Activated CD4-positive, alpha-beta T cell treated with anti-CD3 and anti-CD28 coated beads, Interleukin-2, amount 50 U/mL, for 1 hour (primary cell): ENCODE measurements around the gene BCR.
"Not testable (repeated sequence)": the region's sequence is repeated elsewhere in the genome, so short reads cannot be mapped to it uniquely, and the experiment has no call there.

Experiments
- DNase-seq: peaks from one replicate; pipeline ENCODE4 v3.0.0-alpha.2; 2020

BCR gene

GRCh38 chr22:23180301-23180892, at the start of gene BCR:
BCR (plus strand) TSS chr22:23180509; CDS start chr22:23180961, 452 bp downstream.
- peak; percentile 66 for DNase-seq

- no peak for DNase-seq
Measured at GRCh38 chr22:23130697-23131096, 49.6 kb upstream of the BCR start.

GRCh38 chr22:23131931-23132330, 48.4 kb upstream of the BCR start:
- DNase-seq: no peak

GRCh38 chr22:23132376-23133091, 47.8 kb upstream of the BCR start:
- DNase-seq: no peak

GRCh38 chr22:23133922-23134321, 46.4 kb upstream of the BCR start:
- DNase-seq: no peak

GRCh38 chr22:23136991-23137390, 43.3 kb upstream of the BCR start:
- not testable (repeated sequence) for DNase-seq

GRCh38 chr22:23137468-23137867, 42.8 kb upstream of the BCR start:
- no peak for DNase-seq

GRCh38 chr22:23137905-23138561, 42.3 kb upstream of the BCR start:
- DNase-seq: peak; percentile 28

GRCh38 chr22:23138584-23139435, 41.5 kb upstream of the BCR start:
- no peak for DNase-seq

- DNase-seq: no peak
Measured at GRCh38 chr22:23140385-23140784, 39.9 kb upstream of the BCR start.

GRCh38 chr22:23142546-23143105, 37.7 kb upstream of the BCR start:
- DNase-seq: no peak

GRCh38 chr22:23143119-23143518, 37.2 kb upstream of the BCR start:
- DNase-seq: no peak

GRCh38 chr22:23144432-23144831, 35.9 kb upstream of the BCR start:
- DNase-seq: no peak

- DNase-seq: peak; percentile 95
Measured at GRCh38 chr22:23144932-23145877, 35.1 kb upstream of the BCR start, which contains the start of gene RAB36. RAB36 (plus strand) TSS chr22:23145477; CDS start chr22:23146617, 1,140 bp downstream.

- no peak for DNase-seq
Measured at GRCh38 chr22:23145878-23146470, 34.3 kb upstream of the BCR start.

- DNase-seq: no peak
Measured at GRCh38 chr22:23146478-23147205, 33.7 kb upstream of the BCR start.

- no peak for DNase-seq
Measured at GRCh38 chr22:23147617-23148387, 32.5 kb upstream of the BCR start.

GRCh38 chr22:23149743-23150238, 30.5 kb upstream of the BCR start:
- no peak for DNase-seq

- DNase-seq: no peak
Measured at GRCh38 chr22:23150762-23151161, 29.5 kb upstream of the BCR start.
